H1 (cell line): ENCODE data around the gene P4HB. TPM values are rescaled to one million over a fixed set of nuclear protein-coding genes. Genes with fewer than 3 reads are reported as not detected.
A peak's percentile ranks its signal among the peaks of the same experiment; 100 is the strongest.

Experiments
- CTCF ChIA-PET: fragments of 300-600 bp; sonication (Branson Sonifier 250); formaldehyde crosslinking; loops from one replicate; lab custom pipeline; 2021; ENCODE audit not compliant: partially characterized antibody; lab: Charles Lee
- POLR2A ChIA-PET: fragments of 300-600 bp; sonication (Branson Sonifier 250); formaldehyde crosslinking; loops from one replicate; lab custom pipeline; 2021; ENCODE audit warnings: inconsistent platforms; ENCODE audit not compliant: partially characterized antibody; lab: Charles Lee
- DNase-seq, 2 experiments: peaks; one replicate each; pipeline versions ENCODE4 v3.0.0 to v3.0.0-alpha.2; 2010 to 2022; ENCODE audit warnings: low spot score in 2 of 2, low read depth in 1 of 2, mixed read lengths in 1 of 2
- FAIRE-seq: peaks from 2 replicates; lab custom pipeline; 2011; peaks lifted over from hg19 to GRCh38; lab: Jason Lieb, UNC
- H2AFZ ChIP-seq: 2 replicates; pipeline ENCODE4 v1.8.1; 2012; ENCODE audit warnings: low read length, inconsistent platforms
- H2AK5ac ChIP-seq: 2 replicates; pipeline ENCODE4 v1.6.1; 2013; ENCODE audit warnings: low read depth, low read length
- H2BK120ac ChIP-seq: replicated peaks from 2 replicates; pipeline ENCODE3; 2013; ENCODE audit warnings: low read depth, low read length, inconsistent platforms
- H2BK12ac ChIP-seq: 2 replicates; pipeline ENCODE4 v1.6.1; 2013; ENCODE audit warnings: low read depth, low read length
- H2BK15ac ChIP-seq: 2 replicates; pipeline ENCODE4 v1.6.1; 2013; ENCODE audit warnings: low read length
- H2BK20ac ChIP-seq: 2 replicates; pipeline ENCODE4 v1.6.1; 2013; ENCODE audit warnings: low read length
- H2BK5ac ChIP-seq: 2 replicates; pipeline ENCODE4 v1.6.1; 2013; ENCODE audit warnings: low read depth, low read length
- H3K14ac ChIP-seq: 2 replicates; pipeline ENCODE4 v1.6.1; 2013; ENCODE audit warnings: inconsistent platforms; ENCODE audit not compliant: insufficient read length
- H3K18ac ChIP-seq: 2 replicates; pipeline ENCODE4 v1.6.1; 2013; ENCODE audit warnings: low read length; ENCODE audit errors: extremely low read depth
- H3K23ac ChIP-seq: 2 replicates; pipeline ENCODE4 v1.6.1; 2013; ENCODE audit warnings: inconsistent platforms; ENCODE audit not compliant: insufficient read length
- H3K23me2 ChIP-seq: 2 replicates; pipeline ENCODE4 v1.6.1; 2013; ENCODE audit warnings: low read depth, low read length
- H3K27ac ChIP-seq: 2 replicates; pipeline ENCODE4 v1.6.1; 2011; ENCODE audit warnings: low read depth, low read length, inconsistent platforms
- H3K27me3 ChIP-seq, 4 experiments: replicated peaks in 1 of 4; 1 replicate in 1 of 4; 2 replicates in 3 of 4; pipeline versions ENCODE4 v1.6.1 to v1.8.1; 2011 to 2013; ENCODE audit warnings: low read length in 3 of 4, mild to moderate bottlenecking in 3 of 4, inconsistent platforms in 2 of 4, mixed read lengths in 2 of 4, moderate library complexity in 1 of 4; ENCODE audit not compliant: control insufficient read depth in 3 of 4, insufficient read depth in 3 of 4; ENCODE audit errors: extremely low read depth in 1 of 4
- H3K36me3 ChIP-seq, 4 experiments: 2 replicates each; pipeline versions ENCODE4 v1.6.1 to v1.8.1; 2011 to 2013; ENCODE audit warnings: mild to moderate bottlenecking in 4 of 4, low read length in 3 of 4, moderate library complexity in 2 of 4, control low read depth in 1 of 4, inconsistent platforms in 1 of 4; ENCODE audit not compliant: insufficient read depth in 4 of 4, control insufficient read depth in 2 of 4
- H3K4ac ChIP-seq: replicated peaks from 2 replicates; pipeline ENCODE3; 2013; ENCODE audit warnings: low read length, low read depth, mixed read lengths, inconsistent platforms; ENCODE audit not compliant: insufficient read length
- H3K4me1 ChIP-seq, 4 experiments: replicated peaks in 1 of 4; 1 replicate in 1 of 4; 2 replicates in 3 of 4; pipeline versions ENCODE4 v1.6.1 to v1.8.1; 2011 to 2013; ENCODE audit warnings: low read length in 3 of 4, inconsistent platforms in 2 of 4, mixed read lengths in 1 of 4; ENCODE audit not compliant: insufficient read depth in 4 of 4, control insufficient read depth in 3 of 4
- H3K4me2 ChIP-seq, 2 experiments: 2 replicates each; pipeline versions ENCODE4 v1.6.1 to v1.8.1; 2011 to 2013; ENCODE audit warnings: low read depth in 2 of 2, low read length in 2 of 2, control low read depth in 1 of 2, inconsistent platforms in 1 of 2, mild to moderate bottlenecking in 1 of 2; ENCODE audit not compliant: insufficient read depth in 1 of 2
- H3K4me3 ChIP-seq, 4 experiments: fragments of 200-600, 300-600 bp in 1 of 4; sonication (generic), shearing (Covaris generic), sonication (Bioruptor Twin) in 1 of 4; 2 replicates each; pipeline versions ENCODE4 v1.5.1 to v1.8.1; 2011 to 2016; ENCODE audit warnings: low read length in 4 of 4, low read depth in 3 of 4, control low read depth in 2 of 4, inconsistent platforms in 2 of 4, mild to moderate bottlenecking in 2 of 4, mixed read lengths in 1 of 4, moderate library complexity in 1 of 4; ENCODE audit not compliant: insufficient read depth in 2 of 4; ENCODE audit errors: extremely low read depth in 1 of 4
- H3K56ac ChIP-seq: replicated peaks from 2 replicates; pipeline ENCODE3; 2013; ENCODE audit warnings: low read depth, mild to moderate bottlenecking, mixed read lengths, low read length, inconsistent platforms; ENCODE audit not compliant: insufficient read length
- H3K79me1 ChIP-seq: 2 replicates; pipeline ENCODE4 v1.6.1; 2013; ENCODE audit warnings: low read depth, low read length, control low read depth
- H3K79me2 ChIP-seq, 2 experiments: 2 replicates each; pipeline versions ENCODE4 v1.6.1 to v1.8.1; 2012 to 2013; ENCODE audit warnings: low read length in 2 of 2, mild to moderate bottlenecking in 2 of 2, inconsistent platforms in 1 of 2; ENCODE audit not compliant: insufficient read depth in 2 of 2, control insufficient read depth in 1 of 2
- H3K9ac ChIP-seq, 4 experiments: replicated peaks in 1 of 4; 1 replicate in 1 of 4; 2 replicates in 3 of 4; pipeline versions ENCODE4 v1.6.1 to v1.8.1; 2011 to 2013; ENCODE audit warnings: low read depth in 3 of 4, low read length in 3 of 4, control low read depth in 2 of 4, mild to moderate bottlenecking in 2 of 4, moderate library complexity in 2 of 4, inconsistent platforms in 1 of 4; ENCODE audit errors: extremely low read depth in 1 of 4
- H3K9me3 ChIP-seq, 2 experiments: 2 replicates each; pipeline versions ENCODE4 v1.6.1 to v1.8.1; 2012 to 2013; ENCODE audit warnings: mild to moderate bottlenecking in 2 of 2, moderate library complexity in 2 of 2, control low read depth in 1 of 2, inconsistent platforms in 1 of 2, low read depth in 1 of 2, low read length in 1 of 2, mixed read lengths in 1 of 2; ENCODE audit not compliant: insufficient read depth in 2 of 2
- H4K20me1 ChIP-seq, 2 experiments: replicated peaks in 1 of 2; 2 replicates each; pipeline versions ENCODE3 to v1.8.1; 2011 to 2013; ENCODE audit warnings: inconsistent platforms in 2 of 2, low read length in 2 of 2, mild to moderate bottlenecking in 1 of 2; ENCODE audit not compliant: insufficient read depth in 2 of 2, control insufficient read depth in 1 of 2
- H4K5ac ChIP-seq: 2 replicates; pipeline ENCODE4 v1.6.1; 2013; ENCODE audit warnings: low read length, low read depth, mixed read lengths, inconsistent platforms; ENCODE audit not compliant: insufficient read length
- H4K8ac ChIP-seq: 2 replicates; pipeline ENCODE4 v1.8.0; 2013; ENCODE audit warnings: mild to moderate bottlenecking, moderate library complexity, low read length, inconsistent platforms; ENCODE audit not compliant: insufficient read depth; ENCODE audit errors: extremely low read depth
- H4K91ac ChIP-seq: replicated peaks from 2 replicates; pipeline ENCODE3; 2013; ENCODE audit warnings: low read length, mixed read lengths, inconsistent platforms; ENCODE audit not compliant: insufficient read length
- EZH2 ChIP-seq: fragments of 200-600 bp; sonication (generic); IDR thresholded peaks from 2 replicates; pipeline ENCODE4 v1.7.1; 2012; ENCODE audit warnings: low read depth, mild to moderate bottlenecking, moderate library complexity, low read length, inconsistent platforms; ENCODE audit not compliant: severe bottlenecking
- RFX5 ChIP-seq: IDR thresholded peaks from 2 replicates; pipeline ENCODE4 v1.6.1; 2011; ENCODE audit warnings: low read depth, low read length, improper control_type of control experiment, borderline replicate concordance
- SIN3A ChIP-seq, 2 experiments: IDR thresholded peaks in 1 of 2; conservative IDR thresholded peaks in 1 of 2; 2 replicates each; pipeline ENCODE4 v1.6.1; 2011 to 2012; ENCODE audit warnings: low read length in 2 of 2, improper control_type of control experiment in 1 of 2, low read depth in 1 of 2, mild to moderate bottlenecking in 1 of 2
- SIRT6 ChIP-seq: IDR thresholded peaks from one replicate; pipeline ENCODE4 v1.7.1; 2012; ENCODE audit warnings: low read length, inconsistent platforms
- TEAD4 ChIP-seq: IDR thresholded peaks from 2 replicates; pipeline ENCODE4 v1.6.1; 2012; ENCODE audit warnings: low read depth, low read length, inconsistent platforms, mixed read lengths
- WGBS, 2 experiments: shearing (Covaris generic) in 1 of 2; methylation state at CpG; one replicate each; pipeline versions ENCODE4 v1.1.6 to v1.1.7; 2013 to 2015; ENCODE audit warnings: low lambda C conversion rate in 2 of 2, mixed read lengths in 2 of 2, inconsistent platforms in 1 of 2, low coverage in 1 of 2, missing lambda C conversion rate in 1 of 2; ENCODE audit not compliant: insufficient replicate concordance in 2 of 2, insufficient coverage in 1 of 2, insufficient read length in 1 of 2; ENCODE audit errors: extremely low coverage in 1 of 2, missing lambda C conversion rate in 1 of 2; 5-methylcytosine and 5-hydroxymethylcytosine counted together
- polyA plus RNA-seq, 7 experiments: library from polyadenylated mRNA; depleted of rRNA in 3 of 7; stranded (reverse) in 5 of 7; unstranded in 2 of 7; fragments of >200 nt in 5 of 7; fragments of 200-250 nt in 2 of 7; gene quantifications; 1 replicate in 5 of 7; 2 replicates in 1 of 7; 4 replicates in 1 of 7; pipeline versions ENCODE4 v1.2.1 to v1.2.3, GENCODE V29; 2011 to 2013; ENCODE audit warnings: missing spikeins in 2 of 7, mixed read lengths in 2 of 7
- total RNA-seq: library from RNA; stranded (reverse); fragmentation: NEBNext Ultra II Directional; extraction: Animal tissue kit (Norgen Biotek cat#: 25700); gene quantifications from 2 replicates; pipeline ENCODE4 v1.2.1, GENCODE V29; 2021
- TF ChIP-seq, protein P1 (sequence below): IDR thresholded peaks from 2 replicates; pipeline ENCODE4 v1.6.1; 2012; ENCODE audit warnings: inconsistent platforms
- TF ChIP-seq, protein P2 (sequence below): IDR thresholded peaks from 2 replicates; pipeline ENCODE4 v1.6.1; 2011; ENCODE audit warnings: low read length, improper control_type of control experiment

Gene P4HB
- total and polyA plus RNA-seq, 2 of the 8 experiments (the other 6 are each of a cell fraction or from before 2014, with no cell fraction given), result 41.4 to 379 TPM

DNA sequence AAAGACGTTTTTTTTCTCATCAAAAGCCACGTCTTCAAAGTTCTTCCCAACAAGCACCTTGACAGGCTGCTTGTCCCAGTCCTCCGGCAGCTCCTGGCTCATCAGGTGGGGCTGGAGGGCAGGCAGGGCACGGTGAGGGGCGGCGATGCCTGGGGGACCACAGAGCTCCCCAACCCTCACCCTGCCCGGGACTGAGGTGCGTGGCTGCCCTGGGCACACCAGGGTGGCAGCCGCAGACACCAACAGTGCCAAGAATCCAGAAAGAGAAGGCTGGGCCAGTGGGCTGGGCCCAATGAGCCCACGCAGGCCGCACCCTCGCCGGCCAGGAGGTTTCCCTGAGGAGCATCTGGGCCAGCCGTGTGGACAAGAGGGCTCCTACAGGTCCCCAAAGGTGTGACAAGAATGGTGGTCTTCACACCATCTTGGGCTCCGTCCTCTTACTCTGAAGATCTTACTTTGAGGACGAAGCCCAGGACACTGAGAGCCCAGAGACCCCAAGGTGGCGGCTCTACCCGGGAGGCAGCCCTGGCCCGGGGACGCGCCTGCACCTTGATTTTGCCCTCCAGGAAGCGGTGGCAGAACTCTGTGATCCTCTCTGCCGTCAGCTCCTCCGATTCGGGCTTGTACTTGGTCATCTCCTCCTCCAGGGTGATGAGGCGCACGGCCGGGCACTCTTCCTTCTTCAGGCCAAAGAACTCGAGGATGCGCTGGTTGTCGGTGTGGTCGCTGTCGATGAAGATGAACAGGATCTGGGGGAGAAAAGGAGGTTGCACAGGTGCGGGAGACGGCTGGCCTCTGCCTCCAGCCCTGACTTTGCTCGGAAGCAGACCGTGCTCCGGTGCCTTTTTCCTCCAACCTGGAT is 14.2 kb downstream of the P4HB start:
- Histone ChIP-seq H2BK120ac (no peak overlapping the region), H3K4ac (no peak overlapping the region), H2BK20ac (no peak overlapping the region), H2BK12ac (no peak overlapping the region), H3K27ac (no peak overlapping the region), H4K20me1 (peaks cover 2 to 13% of the 10 kb centered on the region in 2 experiments), H2AK5ac (no peak overlapping the region), H4K5ac (no peak overlapping the region), H2AFZ (no peak overlapping the region), H4K91ac (no peak overlapping the region), H3K4me3 (no peak overlapping the region), H3K27me3 (no peaks in the 10 kb centered on the region; a peak in 2 of 7 replicates), H3K4me1 (peaks cover 0 to 3% (median 0%) of the 10 kb centered on the region in 4 experiments; a peak in 1 of 7 replicates), H4K8ac (peak overlapping the region; percentile 68; the same call in 1 of the 2 replicates), H3K9me3 (no peaks in the 10 kb centered on the region), H3K14ac (no peak overlapping the region), H3K23me2 (no peaks in the 10 kb centered on the region), H3K9ac (no peak overlapping the region), H3K79me1 (no peaks in the 10 kb centered on the region), H2BK5ac (no peak overlapping the region), H3K4me2 (no peak overlapping the region), H2BK15ac (no peak overlapping the region), H3K18ac (no peak overlapping the region), H3K56ac (no peak overlapping the region), H3K36me3 (peaks cover 12 to 53% (median 34%) of the 10 kb centered on the region in 4 experiments), H3K79me2 (no peaks in the 10 kb centered on the region), H3K23ac (no peak overlapping the region)
- DNase-seq (no peak), FAIRE-seq (no peak)
- ChIA-PET POLR2A (interaction anchor here (0.7 to 5.7 kb wide), 4 partner anchors 10 to 162 kb away, joined by 3 to 37 read pairs (median 4); partner anchors contain the start of genes ARL16, HGS, MCRIP1 and PPP1R27), CTCF (interaction anchor here (1.2 to 1.9 kb wide), 2 partner anchors 21 to 23 kb away, joined by 3 to 6 read pairs; no protein-coding TSS in a partner anchor)
- 94% methylated on average over 38 of the region's 38 CpGs; no CpG with 5 or more reads in 1 of the 2 experiments for WGBS, 2 experiments
- TF ChIP-seq, protein P1, sequence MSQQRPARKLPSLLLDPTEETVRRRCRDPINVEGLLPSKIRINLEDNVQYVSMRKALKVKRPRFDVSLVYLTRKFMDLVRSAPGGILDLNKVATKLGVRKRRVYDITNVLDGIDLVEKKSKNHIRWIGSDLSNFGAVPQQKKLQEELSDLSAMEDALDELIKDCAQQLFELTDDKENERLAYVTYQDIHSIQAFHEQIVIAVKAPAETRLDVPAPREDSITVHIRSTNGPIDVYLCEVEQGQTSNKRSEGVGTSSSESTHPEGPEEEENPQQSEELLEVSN, result no peak
- TF ChIP-seq EZH2 (no peak), SIN3A (conservative IDR thresholded peaks at IDR 0.05 in 1 of 2, IDR thresholded peaks at IDR 0.05 in 1 of 2; ENCODE audit: low read depth in 1 of 2, low read length in 2 of 2) (no peak), TEAD4 (no peak), RFX5 (no peak), SIRT6 (no peak)
- TF ChIP-seq, protein P2, sequence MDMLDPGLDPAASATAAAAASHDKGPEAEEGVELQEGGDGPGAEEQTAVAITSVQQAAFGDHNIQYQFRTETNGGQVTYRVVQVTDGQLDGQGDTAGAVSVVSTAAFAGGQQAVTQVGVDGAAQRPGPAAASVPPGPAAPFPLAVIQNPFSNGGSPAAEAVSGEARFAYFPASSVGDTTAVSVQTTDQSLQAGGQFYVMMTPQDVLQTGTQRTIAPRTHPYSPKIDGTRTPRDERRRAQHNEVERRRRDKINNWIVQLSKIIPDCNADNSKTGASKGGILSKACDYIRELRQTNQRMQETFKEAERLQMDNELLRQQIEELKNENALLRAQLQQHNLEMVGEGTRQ, result no peak
